NCI-H146 treated with DMSO at 0.1 percent for 48 hours (cell line): Measurements from ENCODE around the gene IL36RN.
"Not testable (repeated sequence)": the region's sequence is repeated elsewhere in the genome, so short reads cannot be mapped to it uniquely, and the experiment has no call there.

Experiments used
- DNase-seq: peaks from one replicate; lab custom pipeline; 2025; ENCODE audit not compliant: unreplicated experiment; lab: John Stamatoyannopoulos, UW

IL36RN gene

GRCh38 chr2:113096842-113097618, 38.0 kb downstream of the IL36RN start:
- DNase-seq, result not testable (repeated sequence)

GRCh38 chr2:113098041-113098440, 39.0 kb downstream of the IL36RN start:
- no peak for DNase-seq

- no peak for DNase-seq
Measured at GRCh38 chr2:113098532-113098931, 39.5 kb downstream of the IL36RN start.

DNA sequence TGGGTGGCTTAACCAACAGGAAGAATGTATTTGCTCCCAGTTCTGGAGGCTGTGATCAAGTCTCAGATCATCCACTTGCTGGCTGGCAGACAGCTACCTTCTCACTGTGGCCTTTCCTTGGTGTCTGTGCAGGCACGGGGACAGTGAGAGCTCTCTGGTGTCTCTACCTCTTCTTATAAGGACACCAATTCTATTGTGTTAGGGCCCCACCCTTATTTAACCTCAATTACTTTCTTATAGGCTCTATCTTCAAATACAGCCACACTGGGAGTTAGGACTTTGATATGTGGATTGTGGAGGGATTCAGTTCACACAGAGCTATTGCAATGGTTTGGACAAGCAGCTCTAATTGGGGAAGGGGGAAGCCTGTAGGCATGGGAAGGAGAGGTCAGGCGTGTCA, 43.1 kb downstream of the IL36RN start:
- DNase-seq, result no peak

GRCh38 chr2:113103277-113103676, 44.3 kb downstream of the IL36RN start:
- DNase-seq, result no peak

- DNase-seq, result no peak
Measured at GRCh38 chr2:113104054-113104611, 45.1 kb downstream of the IL36RN start.

DNA sequence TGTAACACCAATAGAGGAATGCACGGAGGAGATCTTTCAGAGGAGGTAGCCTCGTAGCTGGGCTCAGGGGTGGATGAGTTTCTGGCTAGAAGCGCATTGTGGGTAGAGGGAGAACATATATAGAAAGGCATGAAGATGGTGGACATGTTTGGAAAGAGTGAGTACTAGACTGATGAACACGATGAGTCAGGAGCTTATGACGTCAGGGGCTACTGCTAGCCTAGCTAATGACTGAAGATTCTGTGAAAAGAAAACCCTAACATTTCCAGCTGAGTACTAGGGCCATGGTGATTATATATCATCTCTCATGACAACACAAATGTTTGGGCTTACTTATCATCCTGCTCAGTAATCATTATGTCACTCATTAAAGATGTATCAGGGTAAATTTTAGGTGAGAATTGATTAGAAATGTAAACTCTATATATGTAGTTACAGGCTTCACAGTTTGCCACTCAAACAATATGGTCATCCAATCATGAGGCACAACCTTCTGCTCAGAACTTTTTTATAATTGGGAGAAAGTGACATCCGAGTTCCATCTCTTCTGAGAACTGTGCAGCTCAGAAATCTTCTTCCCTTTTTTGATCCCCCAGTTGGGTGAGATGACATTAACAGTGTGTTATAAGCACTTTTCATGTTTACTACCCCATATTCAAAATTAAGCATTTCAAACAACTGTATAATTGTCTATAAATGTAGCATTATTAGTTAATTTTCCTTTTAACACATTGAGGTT, 46.2 kb downstream of the IL36RN start:
- DNase-seq, result no peak

DNA sequence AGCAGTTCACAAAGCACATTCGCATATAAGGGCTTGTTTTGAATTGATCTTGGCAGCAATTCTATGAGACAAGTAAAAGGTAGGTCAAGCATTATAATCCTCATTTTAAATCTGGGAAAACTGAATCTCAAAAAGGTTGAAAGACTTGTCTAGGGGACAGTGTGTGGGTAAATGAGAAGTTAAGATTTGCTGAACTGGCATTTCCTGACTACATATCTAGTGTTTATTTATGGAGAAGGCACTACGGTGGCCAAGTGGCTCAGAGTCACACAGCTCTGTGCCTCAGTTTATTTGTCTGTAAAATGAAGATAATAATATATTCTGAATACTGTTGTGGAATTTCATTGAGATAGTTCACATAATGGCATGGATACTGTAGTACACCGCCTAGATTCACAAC, 52.1 kb downstream of the IL36RN start:
- no peak for DNase-seq

GRCh38 chr2:113111823-113112287, 52.9 kb downstream of the IL36RN start:
- DNase-seq, result no peak

- DNase-seq, result no peak
Measured at GRCh38 chr2:113112441-113112840, 53.4 kb downstream of the IL36RN start.

GRCh38 chr2:113112871-113113270, 53.9 kb downstream of the IL36RN start:
- no peak for DNase-seq

DNA sequence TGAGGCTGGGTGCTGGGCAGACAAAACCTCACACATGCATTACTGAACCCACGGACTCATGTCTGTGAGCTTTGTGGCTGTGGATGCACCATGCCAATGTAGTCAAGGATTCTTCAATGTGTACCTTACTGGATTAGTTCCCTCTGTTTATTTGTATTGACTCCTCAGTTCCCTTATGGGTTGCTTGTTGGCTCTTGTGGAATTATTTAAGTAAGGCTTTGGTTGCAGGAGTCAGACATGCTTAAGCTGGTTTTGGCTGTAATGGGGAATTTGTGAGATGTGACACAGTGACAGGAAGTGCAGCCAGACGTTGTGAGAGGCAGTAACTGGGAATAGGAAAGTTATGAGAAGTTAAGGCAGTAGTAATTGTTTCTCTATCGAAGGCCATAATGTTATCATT, 54.8 kb downstream of the IL36RN start:
- DNase-seq, result no peak
